K562 (cell line): ENCODE data around the gene PNLIPRP2. TPM values are rescaled to one million over a fixed set of nuclear protein-coding genes. Genes with fewer than 3 reads are reported as not detected.

ENCODE experiments used
- ATAC-seq: fragments of 200-7000 bp; cut with Tn5 transposase; 3 replicates; pipeline ENCODE4 v1.9.1; 2020; ENCODE audit warnings: moderate library complexity
- BruUV-seq: library from RNA; stranded (reverse); fragments of 400-500 nt; replicated peaks from 2 replicates; lab custom pipeline; 2021; lab: Mats Ljungman, UMichigan
- CTCF ChIA-PET: fragments of 300-600 bp; formaldehyde crosslinking; extraction: SDS; loops from one replicate; lab custom pipeline; 2021; ENCODE audit warnings: low intra/inter-chr PET ratio; lab: Yijun Ruan, JAX
- POLR2A ChIA-PET: fragments of 300-600, 350-650 bp; sonication (Branson Sonifier 250); formaldehyde crosslinking; extraction: SDS; loops from one replicate; lab custom pipeline; 2021; ENCODE audit warnings: antibody characterized with exemption, inconsistent platforms; lab: Yijun Ruan, JAX
- DNase-seq, 4 experiments: peaks; one replicate each; pipeline versions ENCODE4 v3.0.0 to v3.0.0-alpha.2; 2011 to 2018; ENCODE audit warnings: low spot score in 3 of 4, mixed read lengths in 3 of 4; ENCODE audit errors: extremely low read depth in 1 of 4
- FAIRE-seq: peaks from 2 replicates; lab custom pipeline; 2011; peaks lifted over from hg19 to GRCh38; lab: Jason Lieb, UNC
- H2AFZ ChIP-seq: 2 replicates; pipeline ENCODE4 v1.6.0; 2011; ENCODE audit warnings: low read depth, low read length, control low read depth, inconsistent platforms
- H3K27ac ChIP-seq: fragments of 200-600 bp; 3 replicates; pipeline ENCODE4 v1.8.0; 2011; ENCODE audit warnings: low read depth, mild to moderate bottlenecking, control low read depth, inconsistent platforms, low read length, moderate library complexity, mixed read lengths; ENCODE audit errors: extremely low read depth
- H3K27me3 ChIP-seq, 2 experiments: fragments of 300-600 bp in 1 of 2; 2 replicates in 1 of 2; 3 replicates in 1 of 2; pipeline versions ENCODE4 v1.6.0 to v1.8.0; 2011; ENCODE audit warnings: inconsistent platforms in 2 of 2, low read length in 2 of 2, mild to moderate bottlenecking in 1 of 2, mixed read lengths in 1 of 2, moderate library complexity in 1 of 2; ENCODE audit not compliant: control insufficient read depth in 2 of 2, insufficient read depth in 2 of 2
- H3K36me3 ChIP-seq: fragments of 300-600 bp; 3 replicates; pipeline ENCODE4 v1.8.0; 2011; ENCODE audit warnings: mild to moderate bottlenecking, low read length, inconsistent platforms; ENCODE audit not compliant: control insufficient read depth, insufficient read depth
- H3K4me1 ChIP-seq, 2 experiments: fragments of 200-600 bp in 1 of 2; replicated peaks in 1 of 2; 2 replicates in 1 of 2; 3 replicates in 1 of 2; pipeline versions ENCODE4 v1.5.1 to v1.8.0; 2011; ENCODE audit warnings: inconsistent platforms in 2 of 2, low read length in 2 of 2, mild to moderate bottlenecking in 1 of 2, mixed read lengths in 1 of 2, moderate library complexity in 1 of 2; ENCODE audit not compliant: control insufficient read depth in 2 of 2, insufficient read depth in 2 of 2
- H3K4me2 ChIP-seq: 2 replicates; pipeline ENCODE4 v1.6.1; 2011; ENCODE audit warnings: low read length, control low read depth, inconsistent platforms, mixed read lengths; ENCODE audit not compliant: insufficient read depth
- H3K4me3 ChIP-seq: fragments of 200-600 bp; sonication (generic), shearing (Covaris generic); 2 replicates; pipeline ENCODE4 v1.5.1; 2016; ENCODE audit warnings: control low read depth, inconsistent platforms
- H3K79me2 ChIP-seq: fragments of 200-600 bp; 3 replicates; pipeline ENCODE4 v1.8.0; 2011; ENCODE audit warnings: low read length, inconsistent platforms; ENCODE audit not compliant: control insufficient read depth, insufficient read depth
- H3K9ac ChIP-seq, 2 experiments: 2 replicates each; pipeline versions ENCODE4 v1.6.0 to v1.6.1; 2011; ENCODE audit warnings: low read depth in 2 of 2, low read length in 2 of 2, control low read depth in 1 of 2, inconsistent platforms in 1 of 2, mild to moderate bottlenecking in 1 of 2, mixed read lengths in 1 of 2; ENCODE audit not compliant: insufficient read depth in 1 of 2
- H3K9me1 ChIP-seq: one replicate; pipeline ENCODE4 v1.6.0; 2011; ENCODE audit warnings: inconsistent platforms, mild to moderate bottlenecking, low read length, moderate library complexity; ENCODE audit not compliant: control insufficient read depth, insufficient read depth
- H3K9me3 ChIP-seq: replicated peaks from 2 replicates; pipeline ENCODE4 v1.5.1; 2011; ENCODE audit warnings: low read depth, low read length, inconsistent platforms; ENCODE audit not compliant: control insufficient read depth, insufficient read depth
- H4K20me1 ChIP-seq: replicated peaks from 2 replicates; pipeline ENCODE4 v1.6.1; 2011; ENCODE audit warnings: low read length, inconsistent platforms, mixed read lengths; ENCODE audit not compliant: control insufficient read depth, insufficient read depth
- ARID3B ChIP-seq: fragments of 250-450 bp; sonication (Bioruptor Pico); IDR thresholded peaks from 2 replicates; pipeline ENCODE4 v1.4.0; 2020; ENCODE audit warnings: borderline replicate concordance
- CAMTA2 ChIP-seq: fragments of 250-450 bp; sonication (Bioruptor Pico); conservative IDR thresholded peaks from 2 replicates; pipeline ENCODE4 v1.5.1; 2022
- CC2D1A ChIP-seq: fragments of 450-650 bp; IDR thresholded peaks from 2 replicates; pipeline ENCODE4 v1.6.1; 2017; ENCODE audit warnings: mild to moderate bottlenecking
- CTCFL ChIP-seq: IDR thresholded peaks from 2 replicates; pipeline ENCODE4 v1.6.1; 2011; ENCODE audit warnings: borderline replicate concordance, low read depth, mild to moderate bottlenecking, moderate library complexity, low read length; ENCODE audit not compliant: insufficient read depth, poor library complexity, severe bottlenecking
- ETV6 ChIP-seq, 3 experiments: fragments of 150-350 bp in 1 of 3; sonication (generic) in 1 of 3; formaldehyde crosslinking in 1 of 3; IDR thresholded peaks; 2 replicates each; pipeline versions ENCODE4 v1.6.1 to v1.8.0; 2014 to 2022; ENCODE audit warnings: borderline replicate concordance in 2 of 3, low read depth in 2 of 3, antibody characterized with exemption in 1 of 3, low read length in 1 of 3, mild to moderate bottlenecking in 1 of 3, missing genetic modification reagents in 1 of 3
- GABPB1 ChIP-seq: sonication (generic); formaldehyde crosslinking; IDR thresholded peaks from 2 replicates; pipeline ENCODE4 v1.8.0; 2022; ENCODE audit warnings: mild to moderate bottlenecking, missing genetic modification reagents
- HNRNPL ChIP-seq: fragments of 200-400 bp; formaldehyde crosslinking; IDR thresholded peaks from 2 replicates; pipeline ENCODE4 v1.6.1; 2017; ENCODE audit warnings: low read depth, mild to moderate bottlenecking, low read length
- NR4A1 ChIP-seq, 2 experiments: fragments of 250-450 bp in 1 of 2; fragments of 450-650 bp in 1 of 2; sonication (Bioruptor Pico) in 1 of 2; IDR thresholded peaks; 2 replicates each; pipeline versions ENCODE4 v1.4.0 to v1.6.1; 2016 to 2020; ENCODE audit warnings: mild to moderate bottlenecking in 2 of 2, missing compliant biosample characterization in 1 of 2, missing genetic modification characterization in 1 of 2, moderate library complexity in 1 of 2
- RB1 ChIP-seq: fragments of 450-650 bp; IDR thresholded peaks from 2 replicates; pipeline ENCODE4 v1.6.1; 2017; ENCODE audit warnings: low read depth, mild to moderate bottlenecking
- TCF7 ChIP-seq: sonication (generic); IDR thresholded peaks from 2 replicates; pipeline ENCODE4 v1.6.1; 2016; ENCODE audit warnings: antibody characterized with exemption, borderline replicate concordance
- ZC3H8 ChIP-seq: fragments of 450-650 bp; IDR thresholded peaks from 2 replicates; pipeline ENCODE4 v1.6.1; 2017
- ZNF133 ChIP-seq: fragments of 250-450 bp; sonication (Bioruptor Pico); IDR thresholded peaks from 2 replicates; pipeline ENCODE4 v1.4.0; 2020; ENCODE audit warnings: mild to moderate bottlenecking
- WGBS: fragments of 100-300 bp; shearing (Covaris generic); methylation state at CpG from one replicate; pipeline ENCODE4 v1.1.6; 2016; ENCODE audit warnings: low coverage, mixed read lengths; ENCODE audit not compliant: insufficient coverage; ENCODE audit errors: missing lambda C conversion rate; 5-methylcytosine and 5-hydroxymethylcytosine counted together
- in situ Hi-C: fragments of 300-500 bp; cut with MboI; formaldehyde crosslinking; loops from 4 replicates; pipeline ENCODE4 v1.15.0; 2018; ENCODE audit warnings: inconsistent platforms, mixed read lengths
- intact Hi-C: fragments of 100-400 bp; cut with micrococcal nuclease; formaldehyde crosslinking; loops from 2 replicates; pipeline ENCODE4 v1.14.2; 2022
- polyA plus RNA-seq, 8 experiments: library from polyadenylated mRNA; depleted of rRNA in 4 of 8; stranded (reverse) in 5 of 8; unstranded in 3 of 8; fragments of >200 nt; fragmentation: Nextera tagmentation in 2 of 8; fragmentation: Illumina TruSeq in 1 of 8; extraction: Ambion mirVana in 2 of 8; extraction: Trizol in 1 of 8; gene quantifications; 2 replicates each; pipeline versions ENCODE4 v1.2.1 to v1.2.3, GENCODE V29; 2011 to 2014; ENCODE audit warnings: inconsistent platforms in 1 of 8, missing spikeins in 1 of 8
- total RNA-seq, 7 experiments: library from RNA; depleted of rRNA in 6 of 7; stranded (reverse); fragments of >200 nt in 6 of 7; fragmentation: Illumina TruSeq in 2 of 7; extraction: Trizol in 2 of 7; gene quantifications; 2 replicates each; pipeline versions ENCODE4 v1.2.1 to v1.2.3, GENCODE V29; 2011 to 2021; ENCODE audit warnings: low replicate concordance in 1 of 7
- TF ChIP-seq, protein P1 (sequence below): fragments of 250-450 bp; sonication (Bioruptor Pico); IDR thresholded peaks from 2 replicates; pipeline ENCODE4 v1.5.0; 2020; ENCODE audit warnings: mild to moderate bottlenecking, borderline replicate concordance
- TF ChIP-seq, protein P2 (sequence below): fragments of 200-800 bp; sonication (Bioruptor generic); IDR thresholded peaks from 2 replicates; pipeline ENCODE4 v1.6.1; 2017; ENCODE audit warnings: missing genetic modification characterization, missing compliant biosample characterization

PNLIPRP2 gene
- total and polyA plus RNA-seq, 9 of the 15 experiments (the other 6 are each of a cell fraction or from before 2014, with no cell fraction given), result 0.38 TPM; not detected in 8

- FAIRE-seq, result no peak
- Histone ChIP-seq H4K20me1 (no peaks in the 10 kb centered on the region), H3K4me1 (no peaks in the 10 kb centered on the region; a peak in 1 of 5 replicates), H3K27ac (no peak overlapping the region), H3K27me3 (peaks cover 0 to 14% of the 10 kb centered on the region in 2 experiments; a peak in 1 of 5 replicates), H3K4me2 (no peak overlapping the region), H3K9me3 (no peaks in the 10 kb centered on the region), H3K4me3 (no peak overlapping the region), H3K9ac (no peak overlapping the region), H3K36me3 (no peaks in the 10 kb centered on the region), H3K9me1 (no peaks in the 10 kb centered on the region), H3K79me2 (no peaks in the 10 kb centered on the region), H2AFZ (no peak overlapping the region)
- intact Hi-C loops (no loop called here), in situ Hi-C loops (loop anchor here (25.0 kb wide), 1 partner anchor 93 kb away; no protein-coding TSS in a partner anchor)
- no peak for DNase-seq
- WGBS, result 0% methylated on average over 6 of the region's 14 CpGs
- POLR2A ChIA-PET, result no interaction called here
- no TSS peak for BruUV-seq
- CTCF ChIA-PET, result no interaction called here
- no peak for ATAC-seq
- TF ChIP-seq ZNF133 (CRISPR knock-in tag), result no peak
- TF ChIP-seq CAMTA2 (CRISPR knock-in tag), result no peak
- TF ChIP-seq, protein P1, sequence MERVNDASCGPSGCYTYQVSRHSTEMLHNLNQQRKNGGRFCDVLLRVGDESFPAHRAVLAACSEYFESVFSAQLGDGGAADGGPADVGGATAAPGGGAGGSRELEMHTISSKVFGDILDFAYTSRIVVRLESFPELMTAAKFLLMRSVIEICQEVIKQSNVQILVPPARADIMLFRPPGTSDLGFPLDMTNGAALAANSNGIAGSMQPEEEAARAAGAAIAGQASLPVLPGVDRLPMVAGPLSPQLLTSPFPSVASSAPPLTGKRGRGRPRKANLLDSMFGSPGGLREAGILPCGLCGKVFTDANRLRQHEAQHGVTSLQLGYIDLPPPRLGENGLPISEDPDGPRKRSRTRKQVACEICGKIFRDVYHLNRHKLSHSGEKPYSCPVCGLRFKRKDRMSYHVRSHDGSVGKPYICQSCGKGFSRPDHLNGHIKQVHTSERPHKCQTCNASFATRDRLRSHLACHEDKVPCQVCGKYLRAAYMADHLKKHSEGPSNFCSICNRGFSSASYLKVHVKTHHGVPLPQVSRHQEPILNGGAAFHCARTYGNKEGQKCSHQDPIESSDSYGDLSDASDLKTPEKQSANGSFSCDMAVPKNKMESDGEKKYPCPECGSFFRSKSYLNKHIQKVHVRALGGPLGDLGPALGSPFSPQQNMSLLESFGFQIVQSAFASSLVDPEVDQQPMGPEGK (CRISPR knock-in tag), result no peak
- no peak for TF ChIP-seq ZC3H8
- no peak for TF ChIP-seq NR4A1 (CRISPR knock-in tag; IDR thresholded peaks at IDR 0.05)
- no peak for TF ChIP-seq NR4A1 (tag; IDR thresholded peaks at IDR 0.05)
- no peak for TF ChIP-seq CTCFL
- TF ChIP-seq HNRNPL, result no peak
- no peak for TF ChIP-seq RB1
- no peak for TF ChIP-seq ARID3B
- TF ChIP-seq ETV6 (IDR thresholded peaks at IDR 0.05; ENCODE audit: borderline replicate concordance in 1 of 2, low read depth in 2 of 2, low read length in 1 of 2), result no peak
- no peak for TF ChIP-seq ETV6 (CRISPR knock-in tag; IDR thresholded peaks at IDR 0.05; ENCODE audit: borderline replicate concordance)
- TF ChIP-seq, protein P2, sequence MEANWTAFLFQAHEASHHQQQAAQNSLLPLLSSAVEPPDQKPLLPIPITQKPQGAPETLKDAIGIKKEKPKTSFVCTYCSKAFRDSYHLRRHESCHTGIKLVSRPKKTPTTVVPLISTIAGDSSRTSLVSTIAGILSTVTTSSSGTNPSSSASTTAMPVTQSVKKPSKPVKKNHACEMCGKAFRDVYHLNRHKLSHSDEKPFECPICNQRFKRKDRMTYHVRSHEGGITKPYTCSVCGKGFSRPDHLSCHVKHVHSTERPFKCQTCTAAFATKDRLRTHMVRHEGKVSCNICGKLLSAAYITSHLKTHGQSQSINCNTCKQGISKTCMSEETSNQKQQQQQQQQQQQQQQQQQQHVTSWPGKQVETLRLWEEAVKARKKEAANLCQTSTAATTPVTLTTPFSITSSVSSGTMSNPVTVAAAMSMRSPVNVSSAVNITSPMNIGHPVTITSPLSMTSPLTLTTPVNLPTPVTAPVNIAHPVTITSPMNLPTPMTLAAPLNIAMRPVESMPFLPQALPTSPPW, result no peak
- TF ChIP-seq GABPB1 (CRISPR knock-in tag), result no peak
- no peak for TF ChIP-seq TCF7
- TF ChIP-seq CC2D1A, result no peak
Observed at GRCh38 chr10:116694243-116694926, 73.6 kb downstream of the PNLIPRP2 start.
